ENCODE measurements around the gene SRGAP2B.
"Not testable (repeated sequence)": the region's sequence is repeated elsewhere in the genome, so short reads cannot be mapped to it uniquely, and the experiment has no call there.

The SRGAP2B gene

DNA sequence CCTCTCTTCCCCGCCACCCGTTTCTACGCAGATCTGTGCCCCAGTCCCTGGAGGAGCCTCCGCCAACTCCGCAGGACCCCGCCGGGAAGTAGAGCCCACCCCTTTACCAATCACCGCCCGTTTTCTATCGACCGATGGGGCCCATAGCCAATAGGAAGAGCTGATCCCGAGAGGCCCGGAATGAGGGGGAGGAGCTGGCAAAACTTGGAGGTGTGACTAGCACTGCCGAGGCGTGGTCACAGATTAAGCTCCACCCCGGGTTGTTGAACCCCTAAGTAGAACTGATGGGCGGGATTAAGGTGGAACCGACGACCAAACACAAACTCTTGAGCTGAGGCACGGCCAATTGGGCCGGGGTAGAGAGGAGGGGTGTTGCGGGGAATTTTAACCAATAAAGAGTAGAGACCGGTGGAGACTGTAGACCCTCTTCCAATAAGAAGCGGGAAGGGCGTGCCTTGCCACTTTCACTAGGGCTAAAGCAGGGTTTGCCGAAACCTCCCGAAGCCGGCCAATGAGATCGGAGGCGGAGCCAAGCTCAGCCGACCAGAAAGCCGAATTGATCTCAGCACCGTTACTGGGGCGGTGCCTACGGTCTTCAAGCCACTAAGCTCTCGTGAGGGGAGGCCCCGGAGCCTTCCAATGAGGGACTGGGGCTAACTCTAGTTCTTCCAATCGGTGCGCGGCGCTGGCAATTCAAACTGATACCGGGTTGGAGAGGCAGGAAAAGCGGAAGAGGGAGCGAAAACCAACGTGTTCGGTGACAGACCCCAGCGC is at the start of gene SRGAP2B, which contains the start of gene FAM72D:
Gene SRGAP2B (minus strand): TSS at position 45 of the 774 bp plus-strand sequence. CDS start 2,427 bp downstream, outside the sequence.
Gene FAM72D (plus strand): TSS at position 691 of the 774 bp plus-strand sequence. CDS start 874 bp downstream, outside the sequence.
- not testable (repeated sequence) for DNase-seq (ENCODE audit: low spot score)

DNA sequence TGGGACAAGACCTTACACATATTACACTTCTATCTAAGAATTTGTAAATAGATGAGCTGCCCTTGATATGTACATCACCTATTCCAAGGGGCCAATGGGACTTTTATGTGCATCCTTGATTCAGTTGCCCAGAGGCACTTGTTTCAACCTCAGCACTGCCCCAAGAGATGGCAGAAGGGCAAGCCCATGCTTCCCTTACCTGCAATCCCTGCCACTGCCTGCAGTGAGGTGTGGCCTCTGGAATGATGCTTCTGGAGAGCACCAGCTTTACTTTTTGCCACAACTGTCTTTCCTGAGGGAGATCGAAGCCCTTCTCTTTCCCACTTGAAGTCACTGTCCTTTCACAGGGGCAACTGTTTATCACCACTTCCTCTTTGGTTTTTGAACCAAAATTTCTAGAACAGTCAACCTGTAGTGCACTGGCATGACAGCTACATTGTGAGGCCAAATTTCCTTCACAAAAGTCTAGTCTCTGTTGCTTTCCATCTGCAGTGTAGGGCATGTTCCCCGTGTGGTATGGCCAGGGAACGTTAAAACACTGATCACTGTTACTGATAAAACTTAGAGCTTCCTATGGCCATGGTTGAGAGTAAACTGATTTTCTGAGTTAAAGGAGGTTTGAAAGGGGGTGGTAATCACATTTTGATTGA is 49.3 kb upstream of the SRGAP2B start:
- not testable (repeated sequence) for DNase-seq (ENCODE audit: low spot score)

DNA sequence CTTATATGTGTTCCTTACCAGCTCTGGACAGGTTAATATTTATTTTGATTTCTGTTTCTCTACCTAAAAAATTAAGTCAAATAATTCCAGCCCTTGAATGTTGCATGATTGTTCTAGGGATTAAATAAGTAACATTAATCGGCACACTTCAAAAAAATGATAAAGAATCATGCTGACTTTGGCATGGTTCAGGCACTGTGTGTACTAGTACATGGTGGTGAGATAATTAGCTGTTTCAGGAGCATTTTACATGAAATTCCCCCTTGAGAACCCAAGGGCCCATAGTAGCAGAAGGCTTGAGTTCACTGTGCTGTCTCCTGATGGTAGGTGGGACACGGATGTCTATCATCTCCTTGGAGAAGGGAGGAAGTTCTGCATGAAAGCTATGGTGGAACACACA is 45.4 kb upstream of the SRGAP2B start:
- not testable (repeated sequence) for DNase-seq (ENCODE audit: low spot score)

DNA sequence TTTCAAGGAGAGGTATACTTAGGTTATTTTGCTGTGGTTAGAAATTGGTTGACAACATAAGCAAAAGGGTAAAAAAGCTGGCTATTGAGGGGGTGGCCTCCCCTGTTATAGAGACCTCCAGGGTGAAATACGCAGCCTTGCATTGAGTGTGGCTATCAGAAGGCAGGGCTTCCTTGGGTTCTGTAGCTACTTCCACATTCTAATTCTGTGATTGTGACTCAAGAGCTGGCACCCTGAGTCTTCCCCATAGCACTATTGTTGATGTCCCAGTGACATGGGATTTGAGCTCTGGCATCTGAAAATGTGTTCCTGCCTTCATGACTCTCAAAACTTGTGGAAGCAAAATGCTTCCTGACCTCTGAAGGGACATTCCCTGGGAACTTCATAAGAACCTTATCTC is 39.3 kb upstream of the SRGAP2B start:
- DNase-seq (ENCODE audit: low spot score) = not testable (repeated sequence)

DNA sequence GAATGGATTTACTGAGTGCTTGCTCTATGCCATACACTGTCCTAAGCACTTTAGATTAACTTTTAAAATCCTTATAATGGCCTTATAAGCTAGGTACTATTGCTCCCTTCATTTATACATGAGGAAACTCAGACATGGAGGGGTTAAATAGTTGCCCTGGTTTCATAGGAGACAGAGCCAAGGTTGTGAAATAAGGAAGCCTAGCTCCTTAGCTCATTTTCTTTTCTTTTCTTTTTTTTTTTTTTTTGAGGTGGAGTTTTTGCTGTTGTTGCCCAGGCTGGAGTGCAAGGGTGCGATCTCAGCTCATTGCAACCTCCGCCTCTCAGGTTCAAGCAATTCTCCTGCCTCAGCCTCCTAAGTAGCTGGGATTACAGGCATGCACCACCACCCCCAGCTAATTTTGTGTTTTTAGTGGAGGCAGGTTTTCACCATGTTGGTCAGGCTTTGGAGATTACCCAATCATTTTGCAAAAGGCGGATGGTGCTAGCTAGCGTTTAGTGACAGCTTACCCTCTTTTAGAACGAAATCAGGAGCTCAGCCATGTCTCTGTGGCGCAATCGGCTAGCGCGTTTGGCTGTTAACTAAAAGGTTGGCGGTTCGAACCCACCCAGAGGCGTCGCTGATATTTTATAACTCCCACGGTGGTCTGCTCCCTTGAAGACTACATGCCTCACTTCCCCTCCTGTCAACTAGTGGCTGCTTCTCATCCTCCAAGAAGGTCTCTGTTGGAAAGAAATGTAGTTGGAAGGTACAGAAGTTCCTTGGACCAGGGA is 33.8 kb upstream of the SRGAP2B start:
- DNase-seq (ENCODE audit: low spot score) = not testable (repeated sequence)

DNA sequence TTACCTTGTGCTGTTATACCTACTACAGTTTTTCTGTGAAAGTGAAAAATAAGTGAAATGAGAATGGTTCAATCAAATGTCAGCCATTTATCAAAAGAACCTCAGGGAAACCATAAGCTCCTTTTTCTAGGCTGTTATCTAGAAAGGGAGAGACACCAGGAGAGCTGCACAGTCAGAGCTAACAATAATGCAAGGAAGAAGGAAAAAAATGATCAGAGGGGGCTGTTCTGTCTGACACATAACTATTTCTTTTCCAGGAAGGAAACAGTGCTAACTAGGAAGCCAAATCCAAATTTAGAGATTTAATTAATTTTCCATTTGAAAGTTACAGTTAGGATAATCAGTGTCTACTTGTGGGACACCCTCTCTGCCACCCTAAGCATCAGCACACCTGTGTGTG is 32.0 kb upstream of the SRGAP2B start:
- not testable (repeated sequence) for DNase-seq (ENCODE audit: low spot score)

DNA sequence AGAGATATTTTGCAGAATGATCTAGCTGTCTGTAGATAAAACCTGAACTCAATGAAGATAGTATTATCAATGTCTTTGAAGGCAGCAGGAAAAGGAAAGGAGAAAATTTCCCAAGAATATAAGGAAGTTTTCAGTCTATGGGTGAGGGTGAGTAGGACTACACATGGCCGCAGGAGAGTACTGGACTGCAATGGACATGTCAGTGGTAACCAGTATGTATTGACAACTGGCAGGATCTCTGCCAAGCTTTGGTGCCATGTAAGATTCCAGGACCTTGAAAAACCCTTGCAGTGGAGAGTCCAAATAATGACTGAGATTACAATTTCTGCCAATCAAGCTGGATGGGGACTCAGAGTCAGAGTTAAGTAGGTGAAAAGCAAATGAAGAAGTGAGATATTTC is 30.0 kb upstream of the SRGAP2B start:
- DNase-seq (ENCODE audit: low spot score) = not testable (repeated sequence)

DNA sequence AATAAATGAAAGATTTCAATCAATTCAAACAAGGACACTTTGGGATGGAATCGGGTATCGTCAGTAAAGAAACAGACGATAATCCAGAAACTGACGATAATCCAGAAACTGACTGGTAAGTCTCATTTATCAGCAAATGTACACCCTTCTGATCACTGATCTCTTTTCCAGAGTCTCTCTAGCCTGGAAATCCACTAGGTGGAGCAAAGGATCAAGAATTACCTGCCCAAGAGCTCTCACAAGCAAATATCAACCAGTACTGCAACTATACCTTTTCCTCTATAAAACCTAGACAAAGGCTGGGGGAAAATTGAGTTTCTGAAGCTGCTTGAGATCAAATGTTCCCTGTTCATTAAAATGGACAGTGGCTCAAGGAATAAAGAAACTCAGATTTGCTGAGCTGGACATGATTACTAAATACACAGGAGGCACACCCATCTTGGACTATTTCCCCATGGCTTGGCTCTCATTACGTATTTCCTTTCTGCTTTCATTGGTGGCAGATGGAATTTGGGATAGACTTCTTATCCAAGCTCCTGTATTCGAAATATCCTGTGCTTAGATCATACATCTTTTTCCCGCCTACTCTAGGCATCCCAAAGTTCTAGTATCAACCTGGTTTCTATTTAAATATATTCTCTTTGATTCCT is 29.0 kb upstream of the SRGAP2B start:
- DNase-seq (ENCODE audit: low spot score) = not testable (repeated sequence)

DNA sequence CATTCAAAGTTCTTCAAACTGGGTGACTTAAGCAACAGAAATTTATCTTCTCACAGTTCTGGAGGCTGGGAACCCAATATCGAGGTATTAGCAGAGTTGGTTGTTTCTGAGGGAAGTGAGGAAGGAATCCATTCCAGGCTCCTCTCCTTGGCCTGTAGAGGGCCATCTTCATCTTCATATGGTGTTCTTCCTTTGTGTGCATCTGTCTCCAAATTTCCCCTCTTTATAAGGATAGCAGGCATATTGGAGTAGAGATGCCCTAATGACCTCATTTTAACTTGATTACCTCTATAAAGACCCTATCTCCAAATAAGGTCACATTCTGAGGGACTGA is 27.9 kb upstream of the SRGAP2B start:
- DNase-seq (ENCODE audit: low spot score) = not testable (repeated sequence)

DNA sequence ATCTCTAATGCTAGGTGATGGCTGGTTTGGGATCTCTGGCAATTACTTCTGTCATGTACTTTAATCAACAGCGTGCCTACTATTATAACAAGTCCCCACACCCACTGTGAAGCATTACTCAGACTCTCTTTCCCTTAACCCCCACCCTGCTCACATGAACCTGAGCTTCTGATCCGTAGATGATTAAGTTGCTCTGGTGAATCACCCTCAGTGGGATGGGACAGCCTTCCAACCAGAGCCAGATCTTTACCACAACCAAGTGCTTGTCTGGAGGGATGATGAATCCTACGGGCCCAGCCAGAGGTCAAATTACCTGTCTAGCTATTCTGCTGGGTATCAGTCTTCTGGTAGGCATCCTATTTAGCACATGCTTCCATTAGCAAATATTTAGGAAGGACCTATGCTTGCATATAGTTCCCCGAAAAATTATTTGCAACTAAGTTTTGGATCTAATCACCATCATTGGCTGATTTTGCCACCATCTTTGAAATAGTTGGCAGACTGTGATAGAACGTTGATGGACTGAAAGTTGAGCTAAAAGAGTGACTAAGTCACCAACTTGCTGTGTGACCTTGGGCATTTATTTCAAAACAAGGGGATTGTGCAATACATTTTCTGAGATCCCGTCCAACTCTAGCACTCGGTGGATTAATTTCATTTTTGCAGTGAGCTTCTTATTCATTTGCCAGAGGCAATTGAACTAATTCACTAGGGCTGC is 27.4 kb upstream of the SRGAP2B start:
- DNase-seq (ENCODE audit: low spot score) = not testable (repeated sequence)

DNA sequence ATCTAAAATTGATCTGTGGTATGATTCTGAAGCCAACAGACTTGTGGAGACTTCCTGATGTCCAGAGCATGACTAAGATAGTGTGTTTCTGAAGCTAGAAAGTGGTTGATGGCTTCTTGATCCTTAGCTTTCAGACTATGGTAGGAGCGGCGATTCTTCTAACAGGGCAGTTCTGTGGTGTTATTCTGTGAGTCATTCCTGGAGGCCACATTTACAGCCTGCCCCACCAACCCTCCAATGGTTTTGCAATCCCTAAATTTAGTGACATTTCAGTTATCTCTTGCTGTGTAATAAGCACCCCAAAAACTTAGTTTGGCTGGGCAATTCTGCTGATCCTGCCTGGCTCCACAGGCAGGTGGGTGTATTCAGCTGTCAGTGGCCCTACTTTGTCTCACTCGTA is 24.7 kb upstream of the SRGAP2B start:
- DNase-seq (ENCODE audit: low spot score) = not testable (repeated sequence)

DNA sequence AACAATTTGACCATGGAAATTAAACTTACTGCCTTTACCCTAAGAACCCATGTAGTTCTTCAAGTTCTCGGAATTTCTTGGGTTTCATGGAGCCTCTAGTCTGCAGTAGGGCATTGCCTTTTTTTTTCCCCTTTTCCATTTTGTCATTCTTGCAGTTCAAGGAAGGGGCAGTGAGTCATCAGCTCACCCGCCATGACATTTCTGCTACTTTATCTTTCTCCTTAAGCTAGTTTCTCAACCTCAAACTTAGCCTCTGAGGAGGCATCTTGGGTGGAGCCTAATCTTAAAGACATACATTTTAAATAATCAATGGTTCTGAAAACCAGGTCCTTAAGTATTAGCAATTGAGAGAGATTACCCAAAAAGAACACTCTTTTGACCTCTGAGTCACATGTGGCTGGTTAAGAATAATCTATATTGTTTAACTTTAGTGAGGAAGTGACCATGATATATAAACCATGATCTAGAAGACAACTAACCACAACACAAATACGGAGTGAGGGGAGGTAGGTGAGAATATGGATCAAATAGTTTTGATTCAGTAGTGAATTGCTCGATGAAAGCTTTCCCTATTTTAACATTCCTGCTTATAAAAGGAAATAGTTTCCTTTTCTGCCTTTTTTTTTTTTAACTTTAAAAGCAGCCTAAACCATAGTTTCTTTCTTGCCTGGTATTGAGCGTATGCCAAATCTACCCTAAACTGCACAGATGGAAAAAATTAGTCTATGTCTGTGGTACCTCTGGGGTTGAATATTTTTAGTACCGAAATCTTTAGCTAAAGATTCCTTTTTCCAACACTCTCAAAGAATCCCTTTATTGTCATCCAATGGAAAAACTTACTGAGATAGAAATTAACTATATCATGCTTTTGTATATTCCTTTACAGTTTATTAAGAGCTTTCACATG is 20.7 kb upstream of the SRGAP2B start:
- DNase-seq (ENCODE audit: low spot score) = not testable (repeated sequence)

DNA sequence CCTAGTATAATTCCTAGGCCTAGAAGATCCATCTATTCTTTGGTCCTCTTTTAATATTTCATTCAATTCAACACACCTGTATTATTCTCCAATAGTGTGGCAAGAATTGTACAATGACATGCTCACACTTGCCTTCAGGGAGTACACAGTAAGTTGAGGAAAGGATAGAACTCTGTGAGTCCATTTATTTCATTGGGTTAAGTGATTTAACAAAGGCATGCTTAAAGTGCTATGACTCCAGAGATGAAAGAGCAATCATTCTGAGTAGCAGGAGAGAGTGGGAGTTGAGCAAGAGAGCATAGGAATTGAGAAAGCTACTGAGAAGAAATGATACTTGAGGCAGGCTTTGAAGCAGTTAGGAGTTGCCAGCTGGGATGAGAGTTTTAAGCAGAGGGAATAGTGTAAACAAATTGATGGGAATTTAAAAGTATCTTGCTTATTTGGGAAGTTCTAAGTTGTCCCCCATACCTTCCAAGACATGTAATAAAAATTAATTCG is 19.5 kb upstream of the SRGAP2B start:
- DNase-seq (ENCODE audit: low spot score) = not testable (repeated sequence)

DNA sequence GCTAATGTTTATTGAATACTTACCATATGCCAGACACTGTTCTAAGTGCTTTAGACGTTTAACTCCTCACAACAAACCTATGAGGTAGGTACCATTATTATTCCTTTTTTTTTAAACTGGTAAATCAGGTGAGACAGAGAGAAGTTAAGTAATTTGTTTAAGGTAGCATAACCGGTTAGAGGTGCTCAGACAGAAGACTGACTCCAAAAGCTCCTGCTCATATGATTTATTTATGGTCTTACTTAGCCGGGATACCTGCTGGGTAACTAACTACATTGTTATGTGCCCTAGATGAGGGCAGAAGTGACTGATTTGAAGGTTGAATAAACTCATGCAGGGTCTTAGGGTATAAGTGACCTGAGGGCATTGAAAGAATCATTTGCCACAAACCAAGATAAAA is 17.6 kb upstream of the SRGAP2B start:
- DNase-seq (ENCODE audit: low spot score) = not testable (repeated sequence)

DNA sequence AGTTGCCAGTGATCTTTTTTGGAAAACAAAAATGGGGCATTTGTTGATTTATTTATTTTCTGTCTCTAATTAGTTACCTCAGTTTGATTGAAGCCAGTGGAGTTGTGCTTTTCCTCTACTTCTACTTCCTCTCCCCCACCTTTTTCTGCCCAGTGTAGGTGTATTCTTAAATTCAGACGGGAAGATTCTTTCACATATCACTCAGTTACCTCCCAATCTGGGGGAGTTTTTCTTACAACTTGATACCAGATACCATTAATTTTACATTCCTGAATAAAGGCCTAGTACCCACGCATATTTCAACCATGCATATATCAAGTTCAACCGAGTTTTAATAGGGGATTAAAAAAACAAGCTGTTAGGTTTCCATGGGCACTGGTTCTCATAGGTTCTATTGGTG is 16.5 kb upstream of the SRGAP2B start:
- not testable (repeated sequence) for DNase-seq (ENCODE audit: low spot score)

DNA sequence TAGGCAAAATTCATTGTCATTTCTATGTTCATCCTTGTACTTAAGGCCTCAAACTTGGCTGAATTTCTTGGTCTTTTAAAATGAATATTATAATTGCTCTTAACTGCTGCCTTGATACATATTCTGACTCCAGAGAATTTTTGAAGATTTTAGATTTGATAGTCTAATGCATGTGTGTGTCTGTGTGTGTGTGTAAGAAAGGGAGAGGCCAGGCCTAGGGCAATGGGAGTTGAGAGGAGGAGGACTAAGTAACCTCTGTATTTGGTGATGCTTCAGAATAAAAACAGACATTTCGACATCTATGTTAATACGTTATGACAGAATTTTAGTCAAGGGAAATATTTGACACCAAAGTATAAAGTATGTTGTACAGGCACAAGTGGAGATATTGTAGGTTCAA is 8.2 kb upstream of the SRGAP2B start:
- DNase-seq (ENCODE audit: low spot score) = not testable (repeated sequence)

DNA sequence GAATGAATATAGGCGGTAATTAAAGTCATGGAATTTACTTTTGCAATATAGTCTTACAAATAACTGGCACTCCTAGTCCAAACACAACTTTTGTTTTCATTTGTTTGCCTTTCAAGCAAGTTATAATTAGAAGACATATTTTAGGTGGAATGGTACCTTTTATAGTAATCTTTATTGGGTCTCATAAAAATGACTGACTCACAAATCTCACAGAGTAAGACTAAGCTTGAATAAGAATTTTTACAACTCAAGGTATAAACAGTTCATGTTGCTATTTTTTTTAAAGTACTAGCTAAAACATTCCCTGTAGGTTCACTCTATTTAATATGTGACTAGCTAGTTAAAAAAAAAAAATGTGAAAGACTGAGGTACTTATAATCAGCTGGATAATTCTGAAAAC is 6.6 kb upstream of the SRGAP2B start:
- not testable (repeated sequence) for DNase-seq (ENCODE audit: low spot score)

DNA sequence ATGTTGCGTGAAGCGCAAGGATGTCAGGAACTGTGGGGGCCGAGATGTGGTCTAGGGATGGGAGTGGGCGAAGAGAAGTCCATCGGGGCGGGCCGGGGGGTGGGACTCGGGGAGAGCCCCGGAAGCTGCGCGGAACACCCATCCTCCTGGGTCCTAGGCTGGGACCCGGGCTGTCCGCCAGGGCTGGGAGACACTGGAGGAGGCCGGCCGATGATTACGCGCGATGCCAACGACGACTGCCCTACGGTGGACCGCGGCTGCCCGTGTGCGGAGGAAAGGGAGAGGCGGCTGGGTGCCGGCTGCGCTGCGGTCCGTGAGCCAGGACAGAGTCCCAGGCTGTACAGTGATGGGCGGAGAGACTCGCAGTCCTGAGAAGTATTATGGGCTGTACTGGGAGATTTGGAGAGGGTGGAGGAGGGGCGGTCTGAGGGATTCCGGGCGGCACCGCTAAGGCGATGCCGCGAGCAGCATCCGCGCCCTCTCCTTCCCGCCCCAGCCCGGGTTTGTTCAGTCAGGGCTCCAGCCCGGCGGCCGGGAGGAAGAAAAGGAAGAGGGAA is 395 bp downstream of the SRGAP2B start:
- DNase-seq (ENCODE audit: low spot score) = not testable (repeated sequence)

DNA sequence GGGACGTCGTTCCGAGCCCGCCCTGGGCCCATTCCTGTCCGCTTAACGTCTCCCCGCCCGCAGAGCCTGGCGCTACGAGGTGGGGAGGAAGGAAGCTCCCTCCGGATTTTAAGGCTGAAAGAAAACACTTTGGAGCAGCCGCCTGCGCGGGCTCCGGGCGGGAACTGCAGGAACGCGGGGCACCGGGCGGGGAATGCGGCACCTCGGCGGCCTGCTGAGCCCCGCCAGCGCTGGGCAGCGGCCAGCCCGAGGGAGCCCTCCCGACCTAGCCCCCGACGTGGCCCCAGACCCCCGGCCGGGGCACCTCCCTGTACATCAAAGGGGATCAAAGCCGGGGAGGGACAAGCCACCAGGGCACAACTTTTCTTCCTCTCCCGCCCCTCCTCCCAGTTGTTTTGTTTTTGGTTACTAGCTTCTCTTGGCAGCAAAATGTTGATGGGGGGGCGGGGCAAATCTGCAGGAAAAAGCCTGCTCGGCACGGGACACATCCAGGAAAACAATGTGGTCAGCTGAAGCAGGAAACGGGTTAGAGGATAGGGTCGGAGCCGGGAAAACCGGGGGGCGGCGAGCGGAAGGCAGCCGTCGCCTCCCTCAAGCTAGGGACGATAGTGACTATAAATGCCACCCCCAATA is 1.5 kb downstream of the SRGAP2B start:
- DNase-seq (ENCODE audit: low spot score) = not testable (repeated sequence)
